Prostate gland (tissue), 2 donors: ENCODE data around the gene CDC42BPA. TPM values are rescaled to one million over a fixed set of nuclear protein-coding genes. Genes with fewer than 3 reads are reported as not detected.

Source experiments
- DNase-seq: peaks from one replicate; pipeline ENCODE4 v3.0.0-alpha.2; 2019; ENCODE audit warnings: low spot score
- H3K27ac ChIP-seq, 2 donors: fragments of 200-600 bp; sonication (generic); 2 replicates each; pipeline ENCODE4 v1.5.1; 2017 to 2019
- H3K27me3 ChIP-seq: fragments of 200-600 bp; sonication (generic); replicated peaks from 2 replicates; pipeline ENCODE4 v1.5.1; 2019; ENCODE audit not compliant: insufficient read depth
- H3K36me3 ChIP-seq, 2 donors: fragments of 200-600 bp; sonication (generic); 1 replicate in 1 of 2; 2 replicates in 1 of 2; pipeline versions ENCODE4 v1.5.1 to v1.8.1; 2017 to 2019
- H3K4me1 ChIP-seq: fragments of 200-600 bp; sonication (generic); replicated peaks from 2 replicates; pipeline ENCODE4 v1.5.1; 2019
- H3K4me3 ChIP-seq, 2 donors: fragments of 200-600 bp; sonication (generic); 2 replicates each; pipeline ENCODE4 v1.5.1; 2017 to 2019
- H3K9me3 ChIP-seq: fragments of 200-600 bp; sonication (generic); 2 replicates; pipeline ENCODE4 v1.5.1; 2017
- CTCF ChIP-seq, 4 experiments: fragments of 200-600 bp in 2 of 4; fragments of 450-650 bp in 2 of 4; sonication (generic) in 2 of 4; IDR thresholded peaks; 1 replicate in 3 of 4; 2 replicates in 1 of 4; pipeline ENCODE4 v1.5.1; 2016 to 2019; ENCODE audit warnings: antibody characterized with exemption in 4 of 4, mild to moderate bottlenecking in 2 of 4, moderate library complexity in 2 of 4
- POLR2A ChIP-seq: fragments of 450-650 bp; IDR thresholded peaks from one replicate; pipeline ENCODE4 v1.6.1; 2016; ENCODE audit warnings: antibody characterized with exemption, mild to moderate bottlenecking
- POLR2AphosphoS5 ChIP-seq: sonication (generic); formaldehyde crosslinking; IDR thresholded peaks from one replicate; pipeline ENCODE4 v1.6.1; 2017; ENCODE audit warnings: antibody characterized with exemption
- WGBS: methylation state at CpG from one replicate; pipeline ENCODE4 v1.1.5; 2018; 5-methylcytosine and 5-hydroxymethylcytosine counted together
- intact Hi-C: fragments of 100-400 bp; cut with DNase I; formaldehyde crosslinking; loops from one replicate; pipeline ENCODE4 v1.14.2; 2022
- total RNA-seq, 2 donors: library from RNA; depleted of rRNA; stranded (reverse); fragments of >200 nt; gene quantifications; one replicate each; pipeline ENCODE4 v1.1.0, GENCODE V29; 2016

The CDC42BPA gene
- total RNA-seq, 2 donors from 2014 or later, result 31.3 to 76.9 TPM

GRCh38 chr1:227305894-227306626 is 12.2 kb downstream of the CDC42BPA start:
- no peak for DNase-seq
- TF ChIP-seq CTCF (IDR thresholded peaks at IDR 0.05), result no peak
- no peak for TF ChIP-seq POLR2AphosphoS5
- TF ChIP-seq POLR2A, result no peak
- no peaks in the 10 kb centered on the region for H3K9me3 ChIP-seq
- no peaks in the 10 kb centered on the region for H3K4me1 ChIP-seq
- no peaks in the 10 kb centered on the region for H3K36me3 ChIP-seq
- 83% methylated on average over 6 of the region's 6 CpGs for WGBS
- intact Hi-C loops, result no loop called here
- no peak overlapping the region for H3K4me3 ChIP-seq
- no peaks in the 10 kb centered on the region for H3K27me3 ChIP-seq
- no peak overlapping the region for H3K27ac ChIP-seq

- intact Hi-C loops, result no loop called here
- TF ChIP-seq POLR2AphosphoS5, result no peak
- TF ChIP-seq POLR2A, result no peak
- no peak for TF ChIP-seq CTCF (IDR thresholded peaks at IDR 0.05)
- H3K36me3 ChIP-seq, result no peaks in the 10 kb centered on the region
- H3K9me3 ChIP-seq, result no peaks in the 10 kb centered on the region
- no peak overlapping the region for H3K4me3 ChIP-seq
- no peaks in the 10 kb centered on the region for H3K27me3 ChIP-seq
- DNase-seq, result no peak
- no peak overlapping the region for H3K27ac ChIP-seq
- no peaks in the 10 kb centered on the region for H3K4me1 ChIP-seq
Observed at GRCh38 chr1:227304665-227305064, 13.6 kb downstream of the CDC42BPA start.

- no peaks in the 10 kb centered on the region for H3K27me3 ChIP-seq
- H3K4me1 ChIP-seq, result no peaks in the 10 kb centered on the region
- H3K9me3 ChIP-seq, result no peaks in the 10 kb centered on the region
- TF ChIP-seq POLR2A (no peak), CTCF (IDR thresholded peaks at IDR 0.05) (no peak), POLR2AphosphoS5 (no peak)
- H3K27ac ChIP-seq, result no peak overlapping the region
- intact Hi-C loops, result no loop called here
- H3K4me3 ChIP-seq, result no peak overlapping the region
- no peak for DNase-seq
- H3K36me3 ChIP-seq, result no peaks in the 10 kb centered on the region
Observed at GRCh38 chr1:227303662-227304061, 14.6 kb downstream of the CDC42BPA start.

- 83% methylated on average over 7 of the region's 7 CpGs for WGBS
- no peaks in the 10 kb centered on the region for H3K36me3 ChIP-seq
- no peaks in the 10 kb centered on the region for H3K4me1 ChIP-seq
- no peak overlapping the region for H3K4me3 ChIP-seq
- H3K27me3 ChIP-seq, result no peaks in the 10 kb centered on the region
- TF ChIP-seq CTCF (IDR thresholded peaks at IDR 0.05), result no peak
- TF ChIP-seq POLR2A, result no peak
- TF ChIP-seq POLR2AphosphoS5, result no peak
- no peak for DNase-seq
- no peak overlapping the region for H3K27ac ChIP-seq
- no peaks in the 10 kb centered on the region for H3K9me3 ChIP-seq
- intact Hi-C loops, result no loop called here
Observed at GRCh38 chr1:227300682-227301081, 17.6 kb downstream of the CDC42BPA start.

- DNase-seq, result no peak
- Histone ChIP-seq H3K4me3 (no peak overlapping the region), H3K4me1 (no peaks in the 10 kb centered on the region), H3K27ac (no peak overlapping the region), H3K27me3 (no peaks in the 10 kb centered on the region), H3K9me3 (no peaks in the 10 kb centered on the region), H3K36me3 (no peaks in the 10 kb centered on the region)
- TF ChIP-seq CTCF (IDR thresholded peaks at IDR 0.05) (no peak), POLR2A (no peak), POLR2AphosphoS5 (no peak)
- 58% methylated on average over 4 of the region's 4 CpGs for WGBS
- intact Hi-C loops, result no loop called here
Observed at GRCh38 chr1:227299688-227300087, 18.6 kb downstream of the CDC42BPA start.
